Fibroblast of lung (primary cell): ENCODE measurements around the gene PTH. TPM values are rescaled to one million over a fixed set of nuclear protein-coding genes. Genes with fewer than 3 reads are reported as not detected.

Experiments
- DNase-seq, 2 donors: peaks; one replicate each; pipeline versions ENCODE4 v3.0.0 to v3.0.0-alpha.2; 2010; ENCODE audit warnings: low read depth in 2 of 2
- H2AFZ ChIP-seq: 2 replicates; pipeline ENCODE4 v1.5.1; 2012; ENCODE audit warnings: low read length, control low read depth, inconsistent platforms
- H3K27ac ChIP-seq: 2 replicates; pipeline ENCODE4 v1.5.1; 2011; ENCODE audit warnings: low read length, control low read depth; ENCODE audit not compliant: insufficient read depth
- H3K27me3 ChIP-seq: 2 replicates; pipeline ENCODE4 v1.5.1; 2011; ENCODE audit warnings: mild to moderate bottlenecking, low read length; ENCODE audit not compliant: control insufficient read depth, insufficient read depth
- H3K36me3 ChIP-seq: 2 replicates; pipeline ENCODE4 v1.5.1; 2011; ENCODE audit warnings: low read length; ENCODE audit not compliant: control insufficient read depth, insufficient read depth
- H3K4me1 ChIP-seq: 2 replicates; pipeline ENCODE4 v1.5.1; 2011; ENCODE audit warnings: low read length; ENCODE audit not compliant: control insufficient read depth, insufficient read depth; ENCODE audit errors: extremely low read depth
- H3K4me2 ChIP-seq: 2 replicates; pipeline ENCODE4 v1.5.1; 2011; ENCODE audit warnings: low read length, control low read depth; ENCODE audit not compliant: insufficient read depth; ENCODE audit errors: extremely low read depth
- H3K4me3 ChIP-seq, 4 experiments: fragments of 200-600 bp in 1 of 4; sonication (generic) in 1 of 4; replicated peaks in 1 of 4; 2 replicates each; pipeline ENCODE4 v1.5.1; 2011 to 2016; ENCODE audit warnings: low read length in 4 of 4, low read depth in 3 of 4, mild to moderate bottlenecking in 3 of 4, control low read depth in 2 of 4, inconsistent platforms in 1 of 4, mixed read lengths in 1 of 4; ENCODE audit not compliant: insufficient read depth in 1 of 4; ENCODE audit errors: control extremely low read depth in 1 of 4
- H3K79me2 ChIP-seq: 2 replicates; pipeline ENCODE4 v1.5.1; 2012; ENCODE audit warnings: mild to moderate bottlenecking, low read length, inconsistent platforms; ENCODE audit not compliant: control insufficient read depth, insufficient read depth
- H3K9ac ChIP-seq: 2 replicates; pipeline ENCODE4 v1.5.1; 2011; ENCODE audit warnings: mild to moderate bottlenecking, low read length, control low read depth; ENCODE audit not compliant: insufficient read depth
- H3K9me3 ChIP-seq: 2 replicates; pipeline ENCODE4 v1.5.1; 2012; ENCODE audit warnings: low read depth, low read length; ENCODE audit not compliant: control insufficient read depth, insufficient read depth
- H4K20me1 ChIP-seq: 2 replicates; pipeline ENCODE4 v1.5.1; 2011; ENCODE audit warnings: low read length; ENCODE audit not compliant: control insufficient read depth, insufficient read depth; ENCODE audit errors: extremely low read depth
- EZH2 ChIP-seq: IDR thresholded peaks from 2 replicates; pipeline ENCODE4 v1.5.1; 2012; ENCODE audit warnings: low read length, control low read depth, mild to moderate bottlenecking; ENCODE audit errors: missing control alignments
- polyA plus RNA-seq, 2 donors: library from polyadenylated mRNA; depleted of rRNA in 1 of 2; stranded (reverse) in 1 of 2; unstranded in 1 of 2; fragments of >200 nt; gene quantifications; 2 replicates each; pipeline ENCODE4 v1.2.1, GENCODE V29; 2011 to 2012; ENCODE audit warnings: missing spikeins in 1 of 2
- total RNA-seq: library from RNA; depleted of rRNA; stranded (reverse); fragments of >200 nt; gene quantifications from 2 replicates; pipeline ENCODE4 v1.2.1, GENCODE V29; 2014
- TF ChIP-seq, protein P1 (sequence below), 2 donors: IDR thresholded peaks in 1 of 2; conservative IDR thresholded peaks in 1 of 2; 1 replicate in 1 of 2; 2 replicates in 1 of 2; pipeline ENCODE4 v1.5.1; 2011 to 2012; ENCODE audit warnings: low read length in 2 of 2, control low read depth in 1 of 2, inconsistent platforms in 1 of 2, low read depth in 1 of 2, mild to moderate bottlenecking in 1 of 2

The PTH gene
- total and polyA plus RNA-seq, 2 donors (not counting 1 experiment from before 2014, with no cell fraction given) = not detected

- no peak for TF ChIP-seq EZH2
- TF ChIP-seq, protein P1, sequence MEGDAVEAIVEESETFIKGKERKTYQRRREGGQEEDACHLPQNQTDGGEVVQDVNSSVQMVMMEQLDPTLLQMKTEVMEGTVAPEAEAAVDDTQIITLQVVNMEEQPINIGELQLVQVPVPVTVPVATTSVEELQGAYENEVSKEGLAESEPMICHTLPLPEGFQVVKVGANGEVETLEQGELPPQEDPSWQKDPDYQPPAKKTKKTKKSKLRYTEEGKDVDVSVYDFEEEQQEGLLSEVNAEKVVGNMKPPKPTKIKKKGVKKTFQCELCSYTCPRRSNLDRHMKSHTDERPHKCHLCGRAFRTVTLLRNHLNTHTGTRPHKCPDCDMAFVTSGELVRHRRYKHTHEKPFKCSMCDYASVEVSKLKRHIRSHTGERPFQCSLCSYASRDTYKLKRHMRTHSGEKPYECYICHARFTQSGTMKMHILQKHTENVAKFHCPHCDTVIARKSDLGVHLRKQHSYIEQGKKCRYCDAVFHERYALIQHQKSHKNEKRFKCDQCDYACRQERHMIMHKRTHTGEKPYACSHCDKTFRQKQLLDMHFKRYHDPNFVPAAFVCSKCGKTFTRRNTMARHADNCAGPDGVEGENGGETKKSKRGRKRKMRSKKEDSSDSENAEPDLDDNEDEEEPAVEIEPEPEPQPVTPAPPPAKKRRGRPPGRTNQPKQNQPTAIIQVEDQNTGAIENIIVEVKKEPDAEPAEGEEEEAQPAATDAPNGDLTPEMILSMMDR (conservative IDR thresholded peaks at IDR 0.05 in 1 of 2, IDR thresholded peaks at IDR 0.05 in 1 of 2; ENCODE audit: low read depth in 1 of 2, low read length in 2 of 2) = no peak
- no peaks in the 10 kb centered on the region for H3K27me3 ChIP-seq
- no peak for DNase-seq
- no peak overlapping the region for H3K4me3 ChIP-seq
- H4K20me1 ChIP-seq = no peaks in the 10 kb centered on the region
- no peaks in the 10 kb centered on the region for H3K9me3 ChIP-seq
- H3K79me2 ChIP-seq = peaks cover 46% of the 10 kb centered on the region
- H3K9ac ChIP-seq = no peak overlapping the region
- no peak overlapping the region for H3K4me2 ChIP-seq
- H2AFZ ChIP-seq = no peak overlapping the region
- no peak overlapping the region for H3K27ac ChIP-seq
- no peaks in the 10 kb centered on the region for H3K36me3 ChIP-seq
- no peaks in the 10 kb centered on the region for H3K4me1 ChIP-seq
Measured at GRCh38 chr11:13449522-13449921, 46.3 kb downstream of the PTH start.

GRCh38 chr11:13448876-13449275 is 46.9 kb downstream of the PTH start:
- H4K20me1 ChIP-seq = no peaks in the 10 kb centered on the region
- peak; percentile 44 to 77 for DNase-seq
- no peak overlapping the region for H3K27ac ChIP-seq
- no peak overlapping the region for H3K4me3 ChIP-seq
- no peaks in the 10 kb centered on the region for H3K27me3 ChIP-seq
- TF ChIP-seq EZH2 = no peak
- TF ChIP-seq, protein P1 (conservative IDR thresholded peaks at IDR 0.05 in 1 of 2, IDR thresholded peaks at IDR 0.05 in 1 of 2; ENCODE audit: low read depth in 1 of 2, low read length in 2 of 2) = no peak
- H3K36me3 ChIP-seq = no peaks in the 10 kb centered on the region
- H3K9ac ChIP-seq = no peak overlapping the region
- H3K4me2 ChIP-seq = no peak overlapping the region
- H3K4me1 ChIP-seq = no peaks in the 10 kb centered on the region
- peaks cover 45% of the 10 kb centered on the region for H3K79me2 ChIP-seq
- H3K9me3 ChIP-seq = no peaks in the 10 kb centered on the region
- no peak overlapping the region for H2AFZ ChIP-seq

DNA sequence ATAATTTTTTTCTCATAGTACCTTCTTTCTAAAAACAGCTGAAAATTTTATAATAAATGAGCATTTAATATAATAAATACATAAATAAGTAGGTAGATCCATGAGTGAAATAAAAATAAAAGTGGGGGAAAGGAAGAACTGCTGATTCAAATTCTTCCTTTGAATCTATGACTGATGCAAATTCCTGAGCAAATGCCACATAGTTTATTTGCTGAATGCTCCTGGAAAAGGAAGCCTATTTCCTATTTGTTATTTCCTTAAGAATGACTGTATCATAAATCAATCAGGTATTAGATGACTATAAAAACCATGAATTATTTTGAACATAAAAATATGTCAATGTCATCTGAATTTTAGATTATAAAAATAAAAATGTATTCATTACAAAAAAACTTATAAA is 49.4 kb downstream of the PTH start:
- H3K4me3 ChIP-seq = no peak overlapping the region
- H4K20me1 ChIP-seq = no peaks in the 10 kb centered on the region
- no peak overlapping the region for H2AFZ ChIP-seq
- H3K36me3 ChIP-seq = no peaks in the 10 kb centered on the region
- H3K9me3 ChIP-seq = no peaks in the 10 kb centered on the region
- H3K9ac ChIP-seq = no peak overlapping the region
- H3K27me3 ChIP-seq = no peaks in the 10 kb centered on the region
- DNase-seq = peak in 1 of 2 donors; percentile 56
- no peak for TF ChIP-seq EZH2
- TF ChIP-seq, protein P1 (conservative IDR thresholded peaks at IDR 0.05 in 1 of 2, IDR thresholded peaks at IDR 0.05 in 1 of 2; ENCODE audit: low read depth in 1 of 2, low read length in 2 of 2) = no peak
- H3K27ac ChIP-seq = no peak overlapping the region
- H3K4me1 ChIP-seq = no peaks in the 10 kb centered on the region
- H3K4me2 ChIP-seq = no peak overlapping the region
- H3K79me2 ChIP-seq = peaks cover 37% of the 10 kb centered on the region
